T-cell (primary cell): Measurements from ENCODE around the gene NTM. TPM values are rescaled to one million over a fixed set of nuclear protein-coding genes. Genes with fewer than 3 reads are reported as not detected.

ENCODE experiments used
- ATAC-seq, 4 experiments: fragments of 200-7000 bp in 3 of 4; fragments of 150-1000 bp in 1 of 4; cut with Tn5 transposase; replicated peaks in 1 of 4; 1 replicate in 3 of 4; 2 replicates in 1 of 4; pipeline ENCODE4 v1.10.0; 2021; ENCODE audit warnings: moderate library complexity in 3 of 4, mild to moderate bottlenecking in 2 of 4, moderate number of reproducible peaks in 1 of 4
- CTCF ChIA-PET, 2 donors: fragments of 300-600 bp; sonication (Branson Sonifier 250); formaldehyde crosslinking; loops; one replicate each; lab custom pipeline; 2022; ENCODE audit warnings: antibody characterized with exemption in 2 of 2; lab: Charles Lee
- POLR2A ChIA-PET, 2 donors: fragments of 300-600 bp; sonication (Branson Sonifier 250); formaldehyde crosslinking; loops; one replicate each; lab custom pipeline; 2022; ENCODE audit warnings: antibody characterized with exemption in 2 of 2; lab: Charles Lee
- DNase-seq, 35 experiments: peaks; one replicate each; pipeline versions ENCODE4 v3.0.0 to v3.0.0-alpha.2; 2013 to 2023
- H3K27ac ChIP-seq: one replicate; pipeline ENCODE4 v1.5.1; 2013; ENCODE audit warnings: low read length
- H3K27me3 ChIP-seq, 2 experiments: replicated peaks in 1 of 2; 1 replicate in 1 of 2; 2 replicates in 1 of 2; pipeline versions ENCODE4 v1.6.1 to v1.7.0; 2013; ENCODE audit warnings: low read length in 1 of 2, mixed read lengths in 1 of 2; ENCODE audit not compliant: control insufficient read depth in 2 of 2, insufficient read depth in 2 of 2; ENCODE audit errors: extremely low read depth in 1 of 2
- H3K36me3 ChIP-seq, 2 donors: 1 replicate in 1 of 2; 2 replicates in 1 of 2; pipeline versions ENCODE4 v1.6.1 to v1.7.0; 2013; ENCODE audit warnings: low read length in 1 of 2; ENCODE audit not compliant: control insufficient read depth in 2 of 2, insufficient read depth in 1 of 2; ENCODE audit errors: extremely low read depth in 1 of 2
- H3K4me1 ChIP-seq, 2 experiments: 1 replicate in 1 of 2; 2 replicates in 1 of 2; pipeline versions ENCODE4 v1.6.1 to v1.7.0; 2013; ENCODE audit warnings: low read length in 2 of 2, mixed read lengths in 1 of 2; ENCODE audit not compliant: insufficient read depth in 2 of 2, control insufficient read depth in 1 of 2; ENCODE audit errors: extremely low read depth in 1 of 2
- H3K4me3 ChIP-seq, 2 donors: 1 replicate in 1 of 2; 2 replicates in 1 of 2; pipeline versions ENCODE4 v1.5.1 to v1.7.0; 2013; ENCODE audit warnings: mild to moderate bottlenecking in 2 of 2, low read length in 1 of 2, moderate library complexity in 1 of 2; ENCODE audit not compliant: control insufficient read depth in 1 of 2; ENCODE audit errors: extremely low read depth in 1 of 2
- H3K9me3 ChIP-seq: 2 replicates; pipeline ENCODE4 v1.7.0; 2013
- H3K27ac Mint-ChIP-seq, 2 donors: one replicate each; pipeline ENCODE4 v1.8.0; 2020 to 2021; ENCODE audit warnings: mild to moderate bottlenecking in 2 of 2, mixed read lengths in 2 of 2
- H3K27me3 Mint-ChIP-seq, 2 donors: one replicate each; pipeline ENCODE4 v1.8.0; 2021 to 2022; ENCODE audit warnings: mixed read lengths in 2 of 2
- H3K36me3 Mint-ChIP-seq: one replicate; pipeline ENCODE4 v1.8.0; 2021; ENCODE audit warnings: mixed read lengths
- H3K4me1 Mint-ChIP-seq, 3 donors: one replicate each; pipeline ENCODE4 v1.8.0; 2020 to 2022; ENCODE audit warnings: mixed read lengths in 3 of 3, mild to moderate bottlenecking in 1 of 3
- H3K4me3 Mint-ChIP-seq, 3 donors: one replicate each; pipeline ENCODE4 v1.8.0; 2020 to 2022; ENCODE audit warnings: mild to moderate bottlenecking in 3 of 3, mixed read lengths in 3 of 3, moderate library complexity in 3 of 3
- H3K9me3 Mint-ChIP-seq, 3 donors: one replicate each; pipeline ENCODE4 v1.8.0; 2020 to 2022; ENCODE audit warnings: mixed read lengths in 3 of 3
- WGBS: methylation state at CpG from one replicate; pipeline ENCODE4 v1.1.5; 2013; ENCODE audit warnings: missing lambda C conversion rate; ENCODE audit not compliant: insufficient coverage; 5-methylcytosine and 5-hydroxymethylcytosine counted together
- total RNA-seq, 35 experiments: library from RNA in 6 of 35; stranded (reverse) in 6 of 35; fragments of 120-200 nt in 1 of 35; gene quantifications; one replicate each; pipeline versions ENCODE4 v1.2.1 to v1.2.4 and lab custom pipeline; 2013 to 2026

Gene NTM
- total RNA-seq, 5 donors from 2014 or later (not counting 1 experiment from before 2014, with no cell fraction given) = not detected

GRCh38 chr11:131540676-131541075 is 170.3 kb downstream of the NTM start:
- Mint-ChIP-seq H3K4me1 (no peaks in the 10 kb centered on the region), H3K36me3 (no peaks in the 10 kb centered on the region), H3K9me3 (peaks cover 4 to 13% (median 7%) of the 10 kb centered on the region in 3 donors), H3K27ac (no peak overlapping the region), H3K4me3 (no peak overlapping the region), H3K27me3 (peaks cover 1 to 8% of the 10 kb centered on the region in 2 donors)
- WGBS = no CpG with 5 or more reads among the region's 3 CpGs
- Histone ChIP-seq H3K27ac (no peak overlapping the region), H3K4me3 (no peak overlapping the region), H3K36me3 (no peaks in the 10 kb centered on the region), H3K27me3 (no peaks in the 10 kb centered on the region), H3K9me3 (no peaks in the 10 kb centered on the region), H3K4me1 (no peaks in the 10 kb centered on the region)
- CTCF ChIA-PET = no interaction called here
- no peak for ATAC-seq
- POLR2A ChIA-PET = no interaction called here
- DNase-seq = no peak

GRCh38 chr11:131543389-131544025 is 173.1 kb downstream of the NTM start:
- Histone ChIP-seq H3K27ac (no peak overlapping the region), H3K27me3 (no peaks in the 10 kb centered on the region), H3K4me1 (no peaks in the 10 kb centered on the region), H3K4me3 (no peak overlapping the region), H3K36me3 (no peaks in the 10 kb centered on the region), H3K9me3 (no peaks in the 10 kb centered on the region)
- Mint-ChIP-seq H3K27me3 (peaks cover 1 to 9% of the 10 kb centered on the region in 2 donors), H3K36me3 (no peaks in the 10 kb centered on the region), H3K27ac (no peak overlapping the region), H3K4me3 (no peak overlapping the region), H3K9me3 (peaks cover 4 to 13% (median 7%) of the 10 kb centered on the region in 3 donors), H3K4me1 (no peaks in the 10 kb centered on the region)
- ATAC-seq (no peak), DNase-seq (no peak)
- ChIA-PET CTCF (no interaction called here), POLR2A (no interaction called here)
- 52% methylated on average over 3 of the region's 8 CpGs for WGBS

DNA sequence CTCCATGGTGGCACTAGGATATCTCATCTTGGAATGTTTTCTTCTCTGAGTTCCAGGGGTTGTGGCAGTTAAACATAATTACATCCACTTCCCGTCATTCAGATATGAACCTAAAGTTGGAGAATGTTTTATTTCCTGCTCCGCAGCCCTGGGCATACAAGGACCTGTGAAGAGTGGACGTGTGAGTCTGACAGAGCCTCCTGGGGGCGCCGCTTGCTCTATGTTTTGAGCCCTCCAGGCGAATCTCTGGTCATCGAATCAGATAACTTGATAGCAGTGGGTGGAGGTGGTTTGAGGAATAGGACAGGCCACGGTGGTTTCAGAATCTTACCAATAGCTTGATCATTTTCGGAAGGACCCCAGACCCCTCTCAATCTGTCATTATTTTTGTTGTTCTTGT is 174.2 kb downstream of the NTM start:
- POLR2A ChIA-PET = no interaction called here
- Histone ChIP-seq H3K4me3 (no peak overlapping the region), H3K4me1 (no peaks in the 10 kb centered on the region), H3K36me3 (no peaks in the 10 kb centered on the region), H3K27ac (no peak overlapping the region), H3K9me3 (no peaks in the 10 kb centered on the region), H3K27me3 (no peaks in the 10 kb centered on the region)
- Mint-ChIP-seq H3K36me3 (no peaks in the 10 kb centered on the region), H3K27me3 (peaks cover 1 to 7% of the 10 kb centered on the region in 2 donors), H3K4me1 (no peaks in the 10 kb centered on the region), H3K9me3 (peaks cover 4 to 13% (median 7%) of the 10 kb centered on the region in 3 donors), H3K4me3 (no peak overlapping the region), H3K27ac (no peak overlapping the region)
- CTCF ChIA-PET = no interaction called here
- 30% methylated on average over 4 of the region's 9 CpGs for WGBS
- ATAC-seq (no peak), DNase-seq (no peak)

GRCh38 chr11:131546218-131546895 is 175.9 kb downstream of the NTM start:
- H3K4me3 ChIP-seq = no peak overlapping the region
- no peak overlapping the region for H3K27ac ChIP-seq
- POLR2A ChIA-PET = no interaction called here
- Mint-ChIP-seq H3K4me1 (no peaks in the 10 kb centered on the region), H3K9me3 (peaks cover 2 to 13% (median 3%) of the 10 kb centered on the region in 3 donors), H3K4me3 (no peak overlapping the region), H3K36me3 (no peaks in the 10 kb centered on the region), H3K27me3 (peaks cover 1 to 7% of the 10 kb centered on the region in 2 donors), H3K27ac (no peak overlapping the region)
- no peaks in the 10 kb centered on the region for H3K4me1 ChIP-seq
- no peaks in the 10 kb centered on the region for H3K27me3 ChIP-seq
- DNase-seq (no peak), ATAC-seq (no peak)
- H3K36me3 ChIP-seq = no peaks in the 10 kb centered on the region
- WGBS = 58% methylated on average over 9 of the region's 10 CpGs
- no peaks in the 10 kb centered on the region for H3K9me3 ChIP-seq
- CTCF ChIA-PET = no interaction called here

GRCh38 chr11:131549099-131549498 is 178.7 kb downstream of the NTM start:
- H3K4me1 ChIP-seq = no peaks in the 10 kb centered on the region
- ChIA-PET POLR2A (no interaction called here), CTCF (no interaction called here)
- Mint-ChIP-seq H3K4me1 (no peaks in the 10 kb centered on the region), H3K27ac (no peak overlapping the region), H3K27me3 (peaks cover 1 to 12% of the 10 kb centered on the region in 2 donors), H3K36me3 (no peaks in the 10 kb centered on the region), H3K9me3 (peaks cover 0 to 18% (median 2%) of the 10 kb centered on the region in 3 donors), H3K4me3 (no peak overlapping the region)
- H3K4me3 ChIP-seq = no peak overlapping the region
- no peaks in the 10 kb centered on the region for H3K27me3 ChIP-seq
- no peak overlapping the region for H3K27ac ChIP-seq
- no CpG with 5 or more reads among the region's 2 CpGs for WGBS
- ATAC-seq (no peak), DNase-seq (no peak)
- H3K9me3 ChIP-seq = no peaks in the 10 kb centered on the region
- H3K36me3 ChIP-seq = no peaks in the 10 kb centered on the region

GRCh38 chr11:131549770-131550169 is 179.4 kb downstream of the NTM start:
- H3K27me3 ChIP-seq = no peaks in the 10 kb centered on the region
- DNase-seq = no peak
- Mint-ChIP-seq H3K27me3 (peaks cover 1 to 12% of the 10 kb centered on the region in 2 donors), H3K4me3 (no peak overlapping the region), H3K9me3 (peaks cover 0 to 19% (median 2%) of the 10 kb centered on the region in 3 donors), H3K4me1 (no peaks in the 10 kb centered on the region), H3K36me3 (no peaks in the 10 kb centered on the region), H3K27ac (no peak overlapping the region)
- H3K9me3 ChIP-seq = no peaks in the 10 kb centered on the region
- WGBS = 89% methylated on average over 3 of the region's 8 CpGs
- H3K4me3 ChIP-seq = no peak overlapping the region
- no peak overlapping the region for H3K27ac ChIP-seq
- no peaks in the 10 kb centered on the region for H3K36me3 ChIP-seq
- ChIA-PET CTCF (no interaction called here), POLR2A (no interaction called here)
- no peak for ATAC-seq
- H3K4me1 ChIP-seq = no peaks in the 10 kb centered on the region
